ENCODE measurements around the gene RIBC1. TPM values are rescaled to one million over a fixed set of nuclear protein-coding genes. Genes with fewer than 3 reads are reported as not detected.

The RIBC1 gene
- total RNA-seq, 1 experiment from 2014 or later = 0.89 TPM

Small RNAs within 50 kb of the gene (small RNA-seq; reads per million reads assigned to genes)
- gene MIR6857 = not detected
- not detected for gene VTRNA3-1P

Other genes with a start within 250 kb of the RIBC1 start
- gene KDM5C, start 197.7 kb upstream of the RIBC1 start, total RNA-seq (2014; rRNA removed; shearing (Covaris generic); ENCODE audit: low replicate concordance) = 52.9 and 104 TPM in 2 replicates
- 0.07 TPM in 1 of 2 replicates, not detected in the other for gene IQSEC2, start 141.3 kb upstream of the RIBC1 start, total RNA-seq (2014; rRNA removed; shearing (Covaris generic); ENCODE audit: low replicate concordance)
- gene SMC1A, start 219 bp upstream of the RIBC1 start, total RNA-seq (2014; rRNA removed; shearing (Covaris generic); ENCODE audit: low replicate concordance) = 15.7 and 25.0 TPM in 2 replicates
- 115 and 158 TPM in 2 replicates for gene HSD17B10, start 11.5 kb downstream of the RIBC1 start, total RNA-seq (2014; rRNA removed; shearing (Covaris generic); ENCODE audit: low replicate concordance)